AG04449 (cell line): ENCODE data around the gene SKA2.
A peak's percentile ranks its signal among the peaks of the same experiment; 100 is the strongest.

Source experiments
- CTCF ChIA-PET: fragments of 350-600 bp; formaldehyde crosslinking; extraction: SDS; loops from one replicate; lab custom pipeline; 2021; ENCODE audit warnings: antibody characterized with exemption; lab: Yijun Ruan, JAX
- POLR2A ChIA-PET: fragments of 400-600, 350-600 bp; formaldehyde crosslinking; extraction: SDS; loops from one replicate; lab custom pipeline; 2020; ENCODE audit warnings: antibody characterized with exemption, inconsistent platforms; lab: Yijun Ruan, JAX
- DNase-seq: peaks from one replicate; pipeline ENCODE4 v3.0.0-alpha.2; 2010; ENCODE audit warnings: low read depth, low spot score
- H3K4me3 ChIP-seq: 2 replicates; pipeline ENCODE4 v1.5.1; 2011; ENCODE audit warnings: low read depth, mild to moderate bottlenecking, control low read depth, low read length
- TF ChIP-seq, protein P1 (sequence below): IDR thresholded peaks from one replicate; pipeline ENCODE4 v1.5.1; 2011; ENCODE audit warnings: mild to moderate bottlenecking, moderate library complexity, low read length, control low read depth, inconsistent platforms; ENCODE audit not compliant: insufficient read depth; ENCODE audit errors: missing control alignments

The SKA2 gene

DNA sequence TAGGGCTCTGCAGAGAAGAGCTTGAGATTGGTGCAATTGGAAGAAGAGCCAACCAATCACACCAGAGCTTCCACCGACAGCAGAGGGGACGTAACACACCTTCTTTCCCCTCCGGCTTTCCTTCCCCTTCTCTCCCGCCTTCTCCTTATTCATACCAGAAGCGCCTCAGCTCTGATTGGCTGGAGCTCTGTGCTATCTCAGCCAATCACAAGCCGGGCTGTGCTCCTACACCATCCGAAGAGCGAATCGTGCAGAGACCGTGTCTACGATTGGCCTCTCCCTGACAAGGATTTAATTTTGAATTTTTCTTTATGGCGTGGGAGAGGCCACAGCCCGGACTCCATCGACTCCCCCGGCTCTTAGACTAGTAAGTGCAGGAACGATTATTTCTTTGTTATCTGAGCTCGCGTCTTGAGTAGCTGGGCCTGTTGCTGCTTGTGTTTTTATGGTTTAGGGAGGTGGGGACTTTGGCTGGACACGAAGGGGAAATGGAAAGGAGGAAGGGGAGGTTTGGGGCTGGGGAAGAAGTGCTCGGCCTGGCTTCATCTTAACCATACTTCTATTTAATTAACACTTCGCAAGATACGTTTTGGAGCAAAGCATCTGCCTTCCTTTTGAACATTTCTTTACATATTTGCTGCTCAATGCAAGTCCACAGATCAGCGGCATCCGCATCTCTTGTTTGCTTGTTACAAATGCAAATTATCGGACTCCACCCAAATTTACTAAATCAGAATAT is 622 bp upstream of the SKA2 start, which contains the start of gene PRR11:
PRR11 (plus strand) TSS at position 308 of the 739 bp plus-strand sequence. CDS start 14,007 bp downstream, outside the sequence.
- peak within 1 kb of the TSS; percentile 88 for H3K4me3 ChIP-seq
- CTCF ChIA-PET: interaction anchor here (3.6 kb wide), 1 partner anchor 11 kb away, joined by 19 read pairs; no protein-coding TSS in a partner anchor
- POLR2A ChIA-PET: interaction anchor here (0.6 to 2.0 kb wide), 5 partner anchors 9 to 464 kb away, joined by 3 to 6 read pairs (median 3); partner anchors contain the start of genes CLTC and TRIM37
- peak; percentile 100 for DNase-seq
- TF ChIP-seq, protein P1, sequence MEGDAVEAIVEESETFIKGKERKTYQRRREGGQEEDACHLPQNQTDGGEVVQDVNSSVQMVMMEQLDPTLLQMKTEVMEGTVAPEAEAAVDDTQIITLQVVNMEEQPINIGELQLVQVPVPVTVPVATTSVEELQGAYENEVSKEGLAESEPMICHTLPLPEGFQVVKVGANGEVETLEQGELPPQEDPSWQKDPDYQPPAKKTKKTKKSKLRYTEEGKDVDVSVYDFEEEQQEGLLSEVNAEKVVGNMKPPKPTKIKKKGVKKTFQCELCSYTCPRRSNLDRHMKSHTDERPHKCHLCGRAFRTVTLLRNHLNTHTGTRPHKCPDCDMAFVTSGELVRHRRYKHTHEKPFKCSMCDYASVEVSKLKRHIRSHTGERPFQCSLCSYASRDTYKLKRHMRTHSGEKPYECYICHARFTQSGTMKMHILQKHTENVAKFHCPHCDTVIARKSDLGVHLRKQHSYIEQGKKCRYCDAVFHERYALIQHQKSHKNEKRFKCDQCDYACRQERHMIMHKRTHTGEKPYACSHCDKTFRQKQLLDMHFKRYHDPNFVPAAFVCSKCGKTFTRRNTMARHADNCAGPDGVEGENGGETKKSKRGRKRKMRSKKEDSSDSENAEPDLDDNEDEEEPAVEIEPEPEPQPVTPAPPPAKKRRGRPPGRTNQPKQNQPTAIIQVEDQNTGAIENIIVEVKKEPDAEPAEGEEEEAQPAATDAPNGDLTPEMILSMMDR: no peak

DNA sequence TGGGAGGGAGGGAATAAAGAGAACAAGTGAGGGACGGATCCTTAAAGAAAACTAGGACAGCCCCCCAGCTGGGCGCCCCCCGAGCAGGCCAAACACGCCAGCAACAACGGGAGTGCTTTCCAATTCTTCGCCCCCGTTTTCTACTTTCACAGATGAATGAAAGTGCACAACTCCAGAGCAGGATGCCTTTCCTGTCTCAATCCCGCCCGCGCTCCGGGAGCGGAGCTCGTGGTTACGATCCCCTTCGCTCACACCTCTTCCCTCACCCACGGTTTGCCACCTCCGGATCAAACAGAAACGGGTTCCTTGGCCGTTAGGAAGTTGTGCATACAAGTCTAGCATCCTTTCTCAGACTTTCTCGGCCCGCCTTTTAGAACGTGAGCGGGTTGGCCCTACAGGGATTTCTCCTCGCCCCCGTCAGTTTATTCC is 680 bp downstream of the SKA2 start:
- ChIA-PET CTCF (interaction anchor here (3.6 kb wide), 1 partner anchor 12 kb away, joined by 19 read pairs; no protein-coding TSS in a partner anchor), POLR2A (interaction anchor here (1.3 to 2.0 kb wide), 2 partner anchors 8 to 48 kb away, joined by 5 to 6 read pairs; partner anchors contain the start of gene TRIM37)
- TF ChIP-seq, protein P1: no peak
- H3K4me3 ChIP-seq: peak overlapping the region; percentile 88
- DNase-seq: no peak

DNA sequence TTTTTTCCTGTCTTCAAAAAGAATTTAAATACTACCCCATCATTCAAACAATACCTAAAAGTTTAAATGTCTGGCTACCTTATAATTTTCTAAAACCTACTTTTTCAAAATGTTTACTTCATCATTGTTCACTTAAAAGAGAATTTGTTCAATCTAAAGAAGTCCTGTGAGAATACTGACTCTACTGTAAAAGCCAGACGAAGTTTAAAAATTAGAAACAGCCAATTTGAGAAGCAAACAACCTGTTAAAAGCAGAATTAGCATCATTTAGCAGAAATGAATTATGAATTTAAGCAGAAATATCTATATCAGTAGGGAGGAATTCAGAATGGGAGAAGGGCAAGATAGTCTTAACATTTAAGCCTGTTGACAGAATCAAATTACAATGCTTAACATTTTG is 2.1 kb downstream of the SKA2 start:
- H3K4me3 ChIP-seq: peak overlapping the region; percentile 88; the same call in 1 of the 2 replicates
- CTCF ChIA-PET: no interaction called here
- DNase-seq: no peak
- TF ChIP-seq, protein P1: no peak
- POLR2A ChIA-PET: no interaction called here

DNA sequence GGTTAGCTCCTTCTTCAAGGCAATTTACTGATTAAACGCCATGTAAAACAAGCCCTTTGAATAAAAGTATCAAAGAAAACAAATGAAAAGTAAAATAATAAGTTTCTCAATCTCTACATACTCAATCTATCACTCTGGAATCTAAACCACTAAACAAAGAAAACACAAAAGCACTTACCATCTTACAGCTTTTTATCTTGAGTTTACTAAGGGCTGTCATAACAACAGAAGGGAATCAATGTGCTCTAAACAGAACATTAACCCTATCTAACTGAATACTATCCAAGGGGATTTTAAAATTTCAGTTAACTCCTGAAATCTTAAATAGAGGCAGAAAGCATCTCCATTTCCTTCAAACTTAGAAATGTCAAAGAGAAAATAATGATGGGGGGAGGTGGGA is 3.4 kb downstream of the SKA2 start:
- TF ChIP-seq, protein P1: no peak
- peak overlapping the region; percentile 6; the same call in 1 of the 2 replicates for H3K4me3 ChIP-seq
- POLR2A ChIA-PET: no interaction called here
- CTCF ChIA-PET: interaction anchor here (0.9 kb wide), 1 partner anchor 40 kb away, joined by 3 read pairs; no protein-coding TSS in a partner anchor
- DNase-seq: no peak

DNA sequence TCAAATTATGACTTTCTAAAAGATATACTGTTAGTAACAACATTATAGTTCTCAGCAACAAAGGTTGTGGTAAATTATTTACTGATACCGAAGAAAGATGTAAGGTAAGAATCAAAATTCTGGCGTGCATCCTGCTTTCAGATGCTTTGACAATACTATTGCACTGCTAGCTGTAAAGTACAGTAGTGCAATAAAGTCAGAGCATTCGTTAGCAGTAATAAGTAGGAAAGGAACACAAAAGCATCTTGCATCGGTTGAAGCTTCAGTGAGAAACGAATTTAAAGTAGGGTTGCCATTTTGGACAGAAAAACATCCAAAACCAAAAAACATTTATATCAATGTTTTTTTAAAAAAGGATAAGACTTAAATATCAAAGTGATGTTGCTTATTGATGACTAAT is 4.0 kb downstream of the SKA2 start:
- H3K4me3 ChIP-seq: no peak overlapping the region
- ChIA-PET CTCF (no interaction called here), POLR2A (no interaction called here)
- no peak for DNase-seq
- TF ChIP-seq, protein P1: no peak

DNA sequence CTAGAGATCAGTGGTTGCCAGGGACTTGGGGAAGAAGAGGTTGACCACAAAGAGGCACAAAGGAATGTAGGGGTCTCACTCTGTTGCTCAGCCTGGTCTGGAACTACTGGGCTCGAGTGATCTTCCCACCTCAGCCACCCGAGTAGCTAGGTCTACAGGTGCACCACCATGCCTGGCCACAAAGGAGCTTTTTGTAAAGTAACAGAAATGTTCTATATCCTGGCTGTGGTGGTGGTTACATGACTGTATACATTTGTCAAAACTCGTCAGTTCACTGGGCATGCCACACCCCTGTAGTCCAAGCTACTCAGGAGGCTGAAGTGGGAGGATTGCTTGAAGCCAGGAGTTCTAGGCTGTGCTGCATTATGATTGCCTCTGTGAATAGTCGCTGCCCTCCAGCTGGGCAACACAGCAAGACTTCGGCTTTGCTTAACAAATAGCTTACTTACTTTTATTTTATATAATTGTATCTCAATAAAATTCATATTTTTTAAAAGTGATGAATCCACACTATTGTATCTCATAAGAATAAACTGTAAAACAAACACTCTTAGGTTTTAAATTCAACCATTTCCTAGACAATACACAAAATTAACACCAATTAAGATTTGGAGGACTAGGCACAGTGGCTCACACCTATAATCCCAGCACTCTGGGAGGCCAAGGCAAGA is 5.0 kb downstream of the SKA2 start:
- H3K4me3 ChIP-seq: no peak overlapping the region
- CTCF ChIA-PET: no interaction called here
- no peak for DNase-seq
- TF ChIP-seq, protein P1: no peak
- POLR2A ChIA-PET: no interaction called here
